IMR-90 (cell line): ENCODE measurements around the gene CDH26. TPM values are rescaled to one million over a fixed set of nuclear protein-coding genes. Genes with fewer than 3 reads are reported as not detected.

ENCODE experiments used
- ATAC-seq: fragments of 200-7000 bp; cut with Tn5 transposase; 2 replicates; pipeline ENCODE4 v1.9.1; 2020; ENCODE audit warnings: low read depth, mild to moderate bottlenecking, moderate library complexity
- BruUV-seq: library from RNA; stranded (reverse); fragments of 400-500 nt; replicated peaks from 2 replicates; lab custom pipeline; 2021; lab: Mats Ljungman, UMichigan
- CTCF ChIA-PET: fragments of 300-600 bp; formaldehyde crosslinking; extraction: SDS; loops from one replicate; lab custom pipeline; 2021; ENCODE audit warnings: antibody characterized with exemption; lab: Yijun Ruan, JAX
- POLR2A ChIA-PET: fragments of 300-600 bp; sonication (Branson Sonifier 250); formaldehyde crosslinking; loops from one replicate; lab custom pipeline; 2022; ENCODE audit warnings: antibody characterized with exemption; ENCODE audit not compliant: unreplicated experiment; lab: Charles Lee
- DNase-seq: peaks from one replicate; pipeline ENCODE4 v3.0.0; 2013
- H2AFZ ChIP-seq: replicated peaks from 2 replicates; pipeline ENCODE3; 2013; ENCODE audit warnings: low read length, mild to moderate bottlenecking; ENCODE audit not compliant: poor library complexity
- H2AK5ac ChIP-seq: 2 replicates; pipeline ENCODE4 v1.6.1; 2013; ENCODE audit warnings: low read depth, low read length, inconsistent platforms
- H2AK9ac ChIP-seq: replicated peaks from 2 replicates; pipeline ENCODE3; 2013; ENCODE audit warnings: mild to moderate bottlenecking, low read depth, low read length, moderate library complexity; ENCODE audit not compliant: poor library complexity
- H2BK120ac ChIP-seq: 2 replicates; pipeline ENCODE4 v1.6.1; 2013; ENCODE audit warnings: low read depth, low read length, inconsistent platforms
- H2BK15ac ChIP-seq: 3 replicates; pipeline ENCODE4 v1.6.1; 2013; ENCODE audit warnings: low read depth, low read length, inconsistent platforms
- H2BK20ac ChIP-seq: 2 replicates; pipeline ENCODE4 v1.6.1; 2013; ENCODE audit warnings: low read depth, mild to moderate bottlenecking, inconsistent platforms, low read length, moderate library complexity
- H2BK5ac ChIP-seq: 2 replicates; pipeline ENCODE4 v1.6.1; 2013; ENCODE audit warnings: mild to moderate bottlenecking, low read depth, low read length, inconsistent platforms; ENCODE audit not compliant: poor library complexity, severe bottlenecking
- H3K14ac ChIP-seq: replicated peaks from 2 replicates; pipeline ENCODE4 v1.6.1; 2013; ENCODE audit warnings: low read depth, low read length, inconsistent platforms
- H3K18ac ChIP-seq: 2 replicates; pipeline ENCODE4 v1.6.1; 2013; ENCODE audit warnings: low read depth, low read length, control low read depth
- H3K23ac ChIP-seq: 2 replicates; pipeline ENCODE4 v1.6.1; 2013; ENCODE audit warnings: low read depth, low read length, inconsistent platforms
- H3K27ac ChIP-seq: 2 replicates; pipeline ENCODE4 v1.5.1; 2013; ENCODE audit warnings: mild to moderate bottlenecking, control low read depth, low read length; ENCODE audit not compliant: insufficient read depth
- H3K27me3 ChIP-seq: 2 replicates; pipeline ENCODE4 v1.6.1; 2013; ENCODE audit warnings: low read length; ENCODE audit not compliant: control insufficient read depth, insufficient read depth
- H3K36me3 ChIP-seq: 2 replicates; pipeline ENCODE4 v1.6.1; 2013; ENCODE audit warnings: low read length, mixed read lengths; ENCODE audit not compliant: control insufficient read depth, insufficient read depth
- H3K4ac ChIP-seq: 2 replicates; pipeline ENCODE4 v1.6.1; 2013; ENCODE audit warnings: low read depth, low read length, inconsistent platforms
- H3K4me1 ChIP-seq: 2 replicates; pipeline ENCODE4 v1.6.1; 2013; ENCODE audit warnings: low read length, mixed read lengths; ENCODE audit not compliant: control insufficient read depth, insufficient read depth
- H3K4me2 ChIP-seq: 2 replicates; pipeline ENCODE4 v1.6.1; 2013; ENCODE audit warnings: low read depth, mild to moderate bottlenecking, control low read depth, low read length, moderate library complexity
- H3K4me3 ChIP-seq: 2 replicates; pipeline ENCODE4 v1.5.1; 2013; ENCODE audit warnings: low read depth, mild to moderate bottlenecking, control low read depth, low read length, moderate library complexity; ENCODE audit not compliant: insufficient read depth
- H3K56ac ChIP-seq: 2 replicates; pipeline ENCODE4 v1.6.1; 2013; ENCODE audit warnings: low read length, inconsistent platforms; ENCODE audit not compliant: insufficient read depth; ENCODE audit errors: extremely low read depth
- H3K79me1 ChIP-seq, 2 experiments: 2 replicates each; pipeline ENCODE4 v1.6.1; 2013; ENCODE audit warnings: low read length in 2 of 2, inconsistent platforms in 1 of 2, low read depth in 1 of 2
- H3K9ac ChIP-seq: 2 replicates; pipeline ENCODE4 v1.6.1; 2013; ENCODE audit warnings: low read depth, low read length, control low read depth
- H3K9me1 ChIP-seq: 2 replicates; pipeline ENCODE4 v1.6.1; 2013; ENCODE audit warnings: low read length, inconsistent platforms; ENCODE audit not compliant: insufficient read depth
- H3K9me3 ChIP-seq: 2 replicates; pipeline ENCODE4 v1.6.1; 2013; ENCODE audit warnings: low read length; ENCODE audit not compliant: control insufficient read depth, insufficient read depth
- H4K20me1 ChIP-seq: 2 replicates; pipeline ENCODE4 v1.6.1; 2013; ENCODE audit warnings: low read length, inconsistent platforms; ENCODE audit not compliant: insufficient read depth
- H4K5ac ChIP-seq: 2 replicates; pipeline ENCODE4 v1.6.1; 2013; ENCODE audit warnings: mild to moderate bottlenecking, low read depth, low read length, control low read depth
- H4K8ac ChIP-seq, 2 experiments: 2 replicates each; pipeline ENCODE4 v1.6.1; 2013; ENCODE audit warnings: low read depth in 2 of 2, low read length in 2 of 2, control low read depth in 1 of 2, inconsistent platforms in 1 of 2
- H4K91ac ChIP-seq: 2 replicates; pipeline ENCODE4 v1.6.1; 2013; ENCODE audit warnings: low read depth, low read length, inconsistent platforms; ENCODE audit not compliant: insufficient read depth
- BHLHE40 ChIP-seq: fragments of 150-350 bp; IDR thresholded peaks from 2 replicates; pipeline ENCODE4 v1.6.1; 2016; ENCODE audit warnings: mild to moderate bottlenecking, low read depth, low read length
- CHD1 ChIP-seq: IDR thresholded peaks from 2 replicates; pipeline ENCODE4 v1.6.1; 2012; ENCODE audit warnings: low read depth, low read length, improper control_type of control experiment
- CTCF ChIP-seq: conservative IDR thresholded peaks from 2 replicates; pipeline ENCODE4 v1.5.1; 2012; ENCODE audit warnings: mild to moderate bottlenecking, low read depth, low read length, improper control_type of control experiment
- ELK1 ChIP-seq: fragments of 150-350 bp; IDR thresholded peaks from 2 replicates; pipeline ENCODE4 v1.6.1; 2016; ENCODE audit warnings: low read depth, mild to moderate bottlenecking, low read length, moderate library complexity, borderline replicate concordance
- FOS ChIP-seq: fragments of 150-350 bp; IDR thresholded peaks from 2 replicates; pipeline ENCODE4 v1.6.1; 2016; ENCODE audit warnings: low read depth, low read length
- MAFK ChIP-seq: IDR thresholded peaks from 2 replicates; pipeline ENCODE4 v1.6.1; 2012; ENCODE audit warnings: low read depth, low read length, improper control_type of control experiment
- MAZ ChIP-seq: IDR thresholded peaks from 2 replicates; pipeline ENCODE4 v1.6.1; 2012; ENCODE audit warnings: low read depth, mild to moderate bottlenecking, low read length, improper control_type of control experiment, moderate library complexity, borderline replicate concordance
- MXI1 ChIP-seq: IDR thresholded peaks from 2 replicates; pipeline ENCODE4 v1.6.1; 2012; ENCODE audit warnings: low read depth, mild to moderate bottlenecking, low read length, moderate library complexity, borderline replicate concordance
- NFE2L2 ChIP-seq: fragments of 150-350 bp; IDR thresholded peaks from 2 replicates; pipeline ENCODE4 v1.6.1; 2016; ENCODE audit warnings: low read depth, mild to moderate bottlenecking, low read length
- RAD21 ChIP-seq: IDR thresholded peaks from 2 replicates; pipeline ENCODE4 v1.6.1; 2012; ENCODE audit warnings: low read length, improper control_type of control experiment
- RCOR1 ChIP-seq: IDR thresholded peaks from 2 replicates; pipeline ENCODE4 v1.6.1; 2012; ENCODE audit warnings: mild to moderate bottlenecking, low read length, improper control_type of control experiment; ENCODE audit not compliant: insufficient replicate concordance
- RFX5 ChIP-seq: IDR thresholded peaks from 2 replicates; pipeline ENCODE4 v1.8.0; 2012; ENCODE audit warnings: low read depth, mild to moderate bottlenecking, low read length, moderate library complexity
- SMC3 ChIP-seq: fragments of 150-350 bp; IDR thresholded peaks from 2 replicates; pipeline ENCODE4 v1.6.1; 2016; ENCODE audit warnings: low read depth, mild to moderate bottlenecking, antibody characterized with exemption, low read length, moderate library complexity
- USF2 ChIP-seq: fragments of 150-350 bp; IDR thresholded peaks from 2 replicates; pipeline ENCODE4 v1.6.1; 2017; ENCODE audit warnings: mild to moderate bottlenecking, antibody characterized with exemption, low read length, low read depth
- WGBS, 2 experiments: methylation state at CpG; one replicate each; pipeline versions ENCODE4 v1.1.5 to v1.1.7; 2013; ENCODE audit warnings: missing lambda C conversion rate in 2 of 2; ENCODE audit not compliant: insufficient read length in 1 of 2; ENCODE audit errors: extremely low coverage in 2 of 2; 5-methylcytosine and 5-hydroxymethylcytosine counted together
- dilution Hi-C: fragments of 300-500 bp; cut with HindIII; formaldehyde crosslinking; loops from one replicate; pipeline ENCODE4 v1.14.3; 2018; ENCODE audit warnings: low sequenced_read_pairs; ENCODE audit not compliant: unreplicated experiment
- in situ Hi-C: fragments of 300-500 bp; cut with MboI; formaldehyde crosslinking; loops from 3 replicates; pipeline ENCODE4 v1.14.3; 2019; ENCODE audit warnings: low sequenced_read_pairs, inconsistent platforms, mixed read lengths
- intact Hi-C: fragments of 100-400 bp; cut with micrococcal nuclease; formaldehyde crosslinking; loops from 2 replicates; pipeline ENCODE4 v1.10.0; 2022
- polyA plus RNA-seq, 3 experiments: library from polyadenylated mRNA; depleted of rRNA; stranded (reverse); fragments of >200 nt; gene quantifications; 2 replicates each; pipeline ENCODE4 v1.2.3, GENCODE V29; 2012; ENCODE audit warnings: low replicate concordance in 1 of 3
- total RNA-seq: library from RNA; depleted of rRNA; stranded (reverse); fragments of >200 nt; gene quantifications from 2 replicates; pipeline ENCODE4 v1.2.3, GENCODE V29; 2012

Gene CDH26
- total and polyA plus RNA-seq, 2 of the 4 experiments (the other 2 are of a cell fraction), result not detected

- no peak overlapping the region for H3K9ac ChIP-seq
- H3K23ac ChIP-seq, result no peak overlapping the region
- H3K18ac ChIP-seq, result no peak overlapping the region
- DNase-seq (no peak), ATAC-seq (no peak)
- dilution Hi-C loops (no loop called here), intact Hi-C loops (no loop called here), in situ Hi-C loops (no loop called here)
- H2BK120ac ChIP-seq, result no peak overlapping the region
- H2AFZ ChIP-seq, result no peak overlapping the region
- no peak overlapping the region for H2BK20ac ChIP-seq
- H3K14ac ChIP-seq, result no peak overlapping the region
- no peak overlapping the region for H2AK9ac ChIP-seq
- no peaks in the 10 kb centered on the region for H3K9me1 ChIP-seq
- H4K5ac ChIP-seq, result no peak overlapping the region
- H3K36me3 ChIP-seq, result no peaks in the 10 kb centered on the region
- no peak overlapping the region for H3K56ac ChIP-seq
- POLR2A ChIA-PET, result no interaction called here
- no peak overlapping the region for H4K91ac ChIP-seq
- no peak overlapping the region for H2AK5ac ChIP-seq
- no peaks in the 10 kb centered on the region for H3K9me3 ChIP-seq
- H3K79me1 ChIP-seq, result no peaks in the 10 kb centered on the region
- H2BK15ac ChIP-seq, result no peak overlapping the region
- no peak for TF ChIP-seq NFE2L2
- no peak for TF ChIP-seq BHLHE40
- no peak for TF ChIP-seq SMC3
- no peak for TF ChIP-seq RAD21
- TF ChIP-seq MAZ, result no peak
- no peak for TF ChIP-seq RFX5
- no peak for TF ChIP-seq CHD1
- TF ChIP-seq FOS, result no peak
- TF ChIP-seq MXI1, result no peak
- TF ChIP-seq CTCF, result no peak
- TF ChIP-seq ELK1, result no peak
- no peak for TF ChIP-seq MAFK
- TF ChIP-seq USF2, result no peak
- no peak for TF ChIP-seq RCOR1
- CTCF ChIA-PET, result no interaction called here
- no peaks in the 10 kb centered on the region for H3K4me1 ChIP-seq
- peaks cover 8% of the 10 kb centered on the region for H3K27me3 ChIP-seq
- H3K4me3 ChIP-seq, result no peak overlapping the region
- no peak overlapping the region for H3K27ac ChIP-seq
- no peak overlapping the region for H3K4ac ChIP-seq
- H2BK5ac ChIP-seq, result no peak overlapping the region
- BruUV-seq, result no TSS peak
- H4K8ac ChIP-seq, result no peak overlapping the region
- no peaks in the 10 kb centered on the region for H4K20me1 ChIP-seq
- H3K4me2 ChIP-seq, result no peak overlapping the region
- no CpG with 5 or more reads among the region's 2 CpGs for WGBS, 2 experiments
These were observed 49.2 kb downstream of the CDH26 start for GRCh38 chr20:60007464-60007863.
